ENCODE data around the gene PLD6.

The PLD6 gene

DNA sequence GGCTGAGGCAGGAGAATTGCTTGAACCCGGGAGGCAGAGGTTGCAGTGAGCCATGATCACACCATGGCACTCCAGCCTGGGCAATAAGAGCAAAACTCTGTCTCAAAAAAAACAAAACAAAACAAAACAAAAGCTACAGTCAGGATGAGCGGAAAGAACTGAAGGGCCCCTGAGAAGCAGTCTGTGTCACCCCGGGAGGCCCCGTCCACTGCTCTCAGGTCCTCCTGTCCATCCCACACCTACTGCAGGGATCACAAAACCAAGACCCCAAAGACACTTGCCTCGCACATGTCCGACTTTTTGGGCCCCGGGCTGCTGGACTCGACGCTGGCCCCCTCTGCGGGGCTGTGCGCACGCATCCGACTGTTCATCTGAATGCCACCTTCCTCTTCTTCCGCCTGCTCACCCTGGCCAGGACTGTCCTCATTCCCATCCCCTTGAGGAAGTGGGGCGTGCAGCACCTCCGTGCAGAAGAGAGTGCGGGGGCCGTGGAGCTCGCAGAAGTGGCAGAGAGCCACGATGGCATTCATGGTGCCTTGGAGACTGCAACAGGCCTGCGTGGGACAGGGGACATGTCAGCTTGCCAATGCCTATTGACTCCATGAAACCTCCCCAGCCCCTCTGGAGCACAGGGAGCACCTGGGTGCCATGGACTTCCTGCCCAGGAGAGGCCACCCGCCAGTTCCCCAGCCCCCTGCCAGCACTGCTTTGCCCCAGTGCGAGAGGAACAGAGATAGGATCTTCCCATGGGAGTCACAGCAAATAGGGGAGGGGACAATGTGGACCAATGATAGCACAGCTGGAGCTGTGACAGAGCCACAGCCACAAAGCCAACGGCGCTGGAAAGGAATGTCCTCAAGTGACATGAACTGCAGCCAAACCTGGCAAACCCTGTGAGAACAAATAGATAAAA is 21.7 kb upstream of the PLD6 start:
- no peak for DNase-seq (ENCODE audit: low read depth)

- no peak for DNase-seq (ENCODE audit: low read depth)
Measured at GRCh38 chr17:17226451-17227265, 20.5 kb upstream of the PLD6 start.

DNA sequence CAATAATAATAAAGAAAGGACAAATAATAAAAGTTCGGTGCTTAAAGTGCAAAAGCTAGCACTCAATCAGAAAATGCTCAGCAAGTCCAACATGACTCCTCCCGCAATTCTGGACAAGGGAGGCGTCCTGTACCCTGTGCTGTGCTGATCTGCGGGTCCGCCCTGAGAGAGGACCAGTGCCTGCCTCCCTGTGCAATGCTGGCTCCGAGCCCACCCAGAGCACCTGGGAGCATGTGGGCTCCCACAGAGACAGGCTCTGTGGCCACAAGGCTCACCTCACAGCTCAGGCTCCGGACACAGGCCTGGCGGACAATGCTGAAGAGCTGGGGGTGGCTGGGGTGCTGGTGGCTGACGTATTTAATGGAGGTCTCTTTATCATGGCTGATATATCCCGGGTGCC is 19.8 kb upstream of the PLD6 start:
- no peak for DNase-seq (ENCODE audit: low read depth)

DNA sequence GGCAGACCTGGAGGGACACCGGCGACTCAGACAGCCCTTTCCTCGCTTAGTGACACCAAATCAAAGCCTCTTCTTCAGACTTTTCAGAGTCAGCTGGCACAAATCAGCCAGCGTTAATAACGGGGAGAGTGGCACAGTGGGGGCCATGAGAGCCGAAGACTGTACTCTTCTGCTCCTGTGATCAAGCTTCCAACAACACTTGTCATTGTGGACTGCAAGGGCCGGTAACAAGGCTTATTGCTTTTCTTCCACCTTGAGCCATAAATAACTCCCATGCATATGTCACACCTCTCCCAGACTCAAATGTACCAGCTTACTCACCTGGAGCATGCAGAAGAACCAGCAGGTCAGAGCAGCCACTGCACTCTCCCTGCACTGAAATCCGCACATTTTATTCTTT is 18.0 kb upstream of the PLD6 start:
- DNase-seq (ENCODE audit: low read depth) = no peak

GRCh38 chr17:17223736-17224135 is 17.6 kb upstream of the PLD6 start:
- DNase-seq (ENCODE audit: low read depth) = no peak

DNA sequence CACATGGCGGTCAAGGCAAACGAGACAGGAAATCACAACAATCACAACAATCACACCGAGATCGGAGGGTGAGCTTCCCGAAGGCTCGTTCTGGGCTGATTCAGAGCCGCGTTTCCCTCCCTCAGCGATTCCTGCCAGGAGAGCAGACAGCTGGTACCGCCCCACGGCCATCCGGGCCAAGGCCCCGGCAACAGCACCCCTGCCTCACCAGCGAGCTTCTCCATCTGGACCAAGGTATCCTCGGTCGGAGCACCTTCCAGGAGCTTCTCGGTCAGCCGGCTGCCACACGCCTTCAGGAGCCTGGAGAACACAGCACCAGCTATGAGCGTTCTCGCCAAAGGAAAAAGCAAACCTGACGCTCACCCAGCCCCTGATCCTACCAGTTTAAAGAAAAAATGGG is 15.2 kb upstream of the PLD6 start:
- DNase-seq (ENCODE audit: low read depth) = no peak

GRCh38 chr17:17220529-17220928 is 14.4 kb upstream of the PLD6 start:
- DNase-seq (ENCODE audit: low read depth) = no peak

DNA sequence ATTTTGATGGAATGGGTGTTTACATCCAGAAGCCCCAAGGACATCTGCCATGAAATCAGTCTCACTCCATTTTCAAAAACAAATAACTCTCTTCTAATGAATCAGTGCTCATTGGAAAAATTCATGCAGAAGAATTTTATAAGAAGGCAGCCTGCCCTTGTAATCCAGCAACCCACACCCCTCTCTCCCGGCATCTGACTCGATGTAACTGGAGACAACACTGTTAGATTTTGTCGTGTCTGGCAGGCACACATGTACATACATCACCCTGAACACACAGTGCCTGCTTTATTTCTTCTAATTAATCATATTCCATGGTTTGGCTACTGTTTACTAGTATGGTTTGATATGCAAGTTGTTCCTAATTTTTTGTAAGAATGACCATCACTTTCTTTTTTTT is 11.9 kb upstream of the PLD6 start:
- DNase-seq (ENCODE audit: low read depth) = no peak

DNA sequence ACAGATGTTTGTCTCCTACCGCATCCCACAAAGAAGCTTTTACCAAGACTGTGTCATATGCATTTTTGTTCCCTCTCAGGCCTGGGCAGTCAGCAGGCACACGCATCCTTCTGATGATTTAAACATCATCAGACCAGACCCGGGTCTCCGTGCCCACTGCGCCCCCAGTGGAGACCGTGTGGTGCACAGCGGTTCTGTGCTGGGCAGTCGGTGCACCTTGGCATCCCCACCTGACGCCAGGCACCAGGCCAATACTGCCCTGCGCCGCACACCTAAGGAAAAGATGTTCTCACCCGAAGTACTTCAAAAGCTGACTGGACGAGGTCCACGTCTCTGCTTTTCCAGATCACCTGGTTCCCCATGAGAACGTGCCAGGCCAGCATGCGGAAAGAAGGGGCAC is 10.6 kb upstream of the PLD6 start:
- no peak for DNase-seq (ENCODE audit: low read depth)

- DNase-seq (ENCODE audit: low read depth) = no peak
Measured at GRCh38 chr17:17216236-17216635, 10.1 kb upstream of the PLD6 start.

- DNase-seq (ENCODE audit: low read depth) = no peak
Measured at GRCh38 chr17:17215575-17215974, 9.4 kb upstream of the PLD6 start.

- DNase-seq (ENCODE audit: low read depth) = no peak
Measured at GRCh38 chr17:17214646-17215436, 8.7 kb upstream of the PLD6 start.

DNA sequence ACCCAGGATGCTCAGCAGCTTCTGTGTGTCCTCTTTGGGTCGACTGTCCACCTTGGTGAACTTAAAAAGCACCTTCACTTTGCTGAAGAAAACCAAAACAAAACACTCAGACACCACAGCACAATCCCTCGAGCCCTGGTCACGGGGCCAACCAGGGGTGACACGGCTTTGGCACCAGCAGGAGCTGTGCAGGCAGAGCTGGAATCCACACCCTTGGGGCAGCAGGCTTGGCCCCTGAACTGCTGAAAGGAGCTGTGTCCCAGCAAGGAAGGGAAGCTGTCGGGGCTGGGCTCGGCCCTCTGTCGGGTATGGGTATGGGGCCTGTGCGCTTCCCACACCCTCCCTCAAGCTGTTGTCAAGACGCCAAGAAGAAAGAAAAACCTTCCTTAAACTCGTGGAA is 7.6 kb upstream of the PLD6 start:
- no peak for DNase-seq (ENCODE audit: low read depth)

- DNase-seq (ENCODE audit: low read depth) = no peak
Measured at GRCh38 chr17:17207998-17208397, 1.9 kb upstream of the PLD6 start.

DNA sequence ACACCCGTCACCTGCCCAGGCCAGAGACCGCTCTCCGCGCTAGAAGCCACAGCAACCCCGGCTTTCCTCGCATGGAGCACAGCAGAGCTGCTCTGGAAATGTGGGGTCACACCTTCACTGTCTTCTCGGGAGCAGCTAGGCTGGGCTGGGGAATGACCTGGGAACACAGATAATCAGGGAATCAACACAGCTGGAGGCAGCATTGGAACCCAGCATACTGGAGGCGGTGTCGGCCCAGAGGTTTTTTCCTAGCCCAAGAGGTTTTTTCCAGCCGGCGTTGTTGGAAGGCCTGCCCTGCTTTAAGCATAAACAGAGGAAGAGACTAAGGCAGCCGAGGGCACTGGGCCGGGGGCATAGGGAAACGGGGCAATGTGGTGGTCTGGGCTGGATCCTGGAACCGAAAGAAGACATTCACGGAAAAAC is 791 bp upstream of the PLD6 start:
- DNase-seq (ENCODE audit: low read depth) = no peak

DNA sequence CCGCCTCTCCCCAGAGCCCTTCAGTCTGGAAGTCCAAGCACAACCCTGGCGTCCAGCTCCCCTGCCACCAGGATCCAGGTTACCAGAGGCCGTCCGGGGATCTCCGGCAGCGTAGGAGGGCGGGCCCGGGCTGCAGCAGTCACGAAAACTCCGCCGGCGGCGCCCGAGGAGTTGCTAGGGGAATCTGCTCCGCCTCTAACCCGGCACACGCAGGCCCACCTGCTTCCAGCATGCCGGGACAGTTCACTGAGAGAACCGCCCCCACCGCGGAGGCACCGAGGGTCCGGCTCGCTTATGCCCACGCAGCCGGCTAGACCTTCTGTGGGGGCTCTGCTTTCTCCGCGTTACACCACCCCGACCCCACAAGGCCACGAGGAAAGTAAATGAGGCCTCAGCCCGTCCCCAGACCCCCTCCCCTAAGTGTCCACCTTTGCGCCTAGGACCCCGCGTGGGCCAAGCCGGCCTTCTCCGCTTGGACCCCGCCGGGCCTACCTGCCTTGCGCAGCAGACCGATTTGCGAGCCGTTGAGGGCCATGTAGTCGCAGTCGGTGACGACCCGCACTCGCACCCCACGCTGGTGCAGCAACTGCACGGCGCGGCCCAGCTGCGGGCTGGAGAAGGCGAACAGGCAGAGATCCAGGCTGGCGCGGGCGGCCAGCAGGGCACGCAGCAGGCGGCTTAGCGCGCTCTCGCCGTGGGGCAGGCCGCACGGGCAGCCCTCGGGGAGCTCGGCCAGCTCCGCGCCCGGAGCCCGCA is 587 bp downstream of the PLD6 start:
- no peak for DNase-seq (ENCODE audit: low read depth)

GRCh38 chr17:17204635-17205231 is 1.4 kb downstream of the PLD6 start:
- no peak for DNase-seq (ENCODE audit: low read depth)

DNA sequence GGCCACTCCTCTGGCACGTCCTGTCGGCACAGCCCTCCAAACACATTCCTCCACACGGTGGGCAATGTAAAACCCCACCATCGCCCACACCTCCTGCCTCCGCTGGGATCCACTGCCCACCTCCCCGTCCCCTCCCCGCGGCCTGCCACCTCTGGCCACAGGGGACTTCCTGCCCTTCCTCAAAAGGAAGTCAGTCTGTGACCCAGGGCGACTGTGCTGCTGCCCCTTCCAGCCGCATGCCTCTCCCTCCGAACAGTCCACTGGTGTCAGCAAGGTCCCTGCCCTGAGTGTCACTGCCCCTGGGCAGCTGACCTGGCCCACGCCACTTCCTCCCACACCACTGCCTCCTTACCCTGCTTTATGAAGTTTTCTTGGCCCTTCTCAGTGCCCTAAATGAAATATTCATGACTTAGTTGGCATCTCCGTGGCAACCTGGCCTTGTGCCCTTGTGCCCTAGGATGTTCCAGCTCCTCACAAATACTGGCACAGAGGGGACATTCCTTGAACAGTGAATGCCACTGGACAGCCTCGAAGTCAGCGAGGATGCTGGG is 2.0 kb downstream of the PLD6 start:
- DNase-seq (ENCODE audit: low read depth) = no peak

- DNase-seq (ENCODE audit: low read depth) = no peak
Measured at GRCh38 chr17:17203173-17203730, 2.9 kb downstream of the PLD6 start.

DNA sequence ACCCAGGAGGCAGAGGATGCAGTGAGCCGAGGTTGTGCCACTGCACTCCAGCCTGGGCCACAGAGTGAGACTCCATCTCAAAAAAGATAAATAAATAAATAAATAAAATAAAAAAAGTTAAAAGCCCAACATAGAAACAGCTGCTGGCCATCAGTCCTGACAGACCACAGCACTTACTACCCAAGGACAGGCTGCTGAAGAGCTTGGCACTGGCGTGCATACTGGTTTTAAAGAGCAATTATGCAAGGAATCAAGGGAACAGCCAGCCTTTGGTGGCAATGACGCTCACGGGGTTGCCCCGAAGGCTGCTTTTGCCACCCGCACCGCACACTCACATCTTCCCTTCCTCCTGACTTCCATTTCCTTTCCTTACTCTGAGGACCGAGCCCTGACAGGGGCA is 4.2 kb downstream of the PLD6 start:
- no peak for DNase-seq (ENCODE audit: low read depth)

GRCh38 chr17:17201271-17201670 is 4.9 kb downstream of the PLD6 start:
- no peak for DNase-seq (ENCODE audit: low read depth)
